ENCODE results near the gene PSME3.

DNA sequence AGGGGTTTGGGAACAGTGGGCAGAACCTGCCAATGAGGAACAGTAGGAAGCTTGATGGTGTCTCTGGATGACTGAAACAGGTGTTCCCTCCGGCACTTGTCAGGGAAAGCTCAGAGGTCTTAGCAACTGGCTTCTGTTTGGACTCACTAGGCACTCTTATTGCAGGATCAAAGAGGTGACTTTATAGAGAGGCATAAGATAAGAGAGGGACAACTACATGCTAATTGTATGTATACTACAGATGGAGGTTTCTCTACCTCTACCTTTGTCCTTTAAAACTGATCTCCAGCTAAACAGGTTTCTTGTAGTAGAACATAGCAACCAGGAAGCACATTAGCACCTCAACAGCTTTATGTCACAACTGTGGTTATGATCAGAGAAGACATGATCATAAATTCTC is 26.9 kb upstream of the PSME3 start:
- TF ChIP-seq POLR2AphosphoS5 (IDR thresholded peaks at IDR 0.05; ENCODE audit: low read depth, low read length) (no peak), SIN3A (IDR thresholded peaks at IDR 0.05; ENCODE audit: borderline replicate concordance, insufficient read depth, low read length) (no peak), TAF1 (IDR thresholded peaks at IDR 0.05; ENCODE audit: borderline replicate concordance, insufficient read depth, low read length) (no peak), FOXP2 (optimal IDR thresholded peaks at IDR 0.05; ENCODE audit: borderline replicate concordance, extremely low read depth, extremely low read length, insufficient read depth) (no peak)
- TF ChIP-seq, protein P1, sequence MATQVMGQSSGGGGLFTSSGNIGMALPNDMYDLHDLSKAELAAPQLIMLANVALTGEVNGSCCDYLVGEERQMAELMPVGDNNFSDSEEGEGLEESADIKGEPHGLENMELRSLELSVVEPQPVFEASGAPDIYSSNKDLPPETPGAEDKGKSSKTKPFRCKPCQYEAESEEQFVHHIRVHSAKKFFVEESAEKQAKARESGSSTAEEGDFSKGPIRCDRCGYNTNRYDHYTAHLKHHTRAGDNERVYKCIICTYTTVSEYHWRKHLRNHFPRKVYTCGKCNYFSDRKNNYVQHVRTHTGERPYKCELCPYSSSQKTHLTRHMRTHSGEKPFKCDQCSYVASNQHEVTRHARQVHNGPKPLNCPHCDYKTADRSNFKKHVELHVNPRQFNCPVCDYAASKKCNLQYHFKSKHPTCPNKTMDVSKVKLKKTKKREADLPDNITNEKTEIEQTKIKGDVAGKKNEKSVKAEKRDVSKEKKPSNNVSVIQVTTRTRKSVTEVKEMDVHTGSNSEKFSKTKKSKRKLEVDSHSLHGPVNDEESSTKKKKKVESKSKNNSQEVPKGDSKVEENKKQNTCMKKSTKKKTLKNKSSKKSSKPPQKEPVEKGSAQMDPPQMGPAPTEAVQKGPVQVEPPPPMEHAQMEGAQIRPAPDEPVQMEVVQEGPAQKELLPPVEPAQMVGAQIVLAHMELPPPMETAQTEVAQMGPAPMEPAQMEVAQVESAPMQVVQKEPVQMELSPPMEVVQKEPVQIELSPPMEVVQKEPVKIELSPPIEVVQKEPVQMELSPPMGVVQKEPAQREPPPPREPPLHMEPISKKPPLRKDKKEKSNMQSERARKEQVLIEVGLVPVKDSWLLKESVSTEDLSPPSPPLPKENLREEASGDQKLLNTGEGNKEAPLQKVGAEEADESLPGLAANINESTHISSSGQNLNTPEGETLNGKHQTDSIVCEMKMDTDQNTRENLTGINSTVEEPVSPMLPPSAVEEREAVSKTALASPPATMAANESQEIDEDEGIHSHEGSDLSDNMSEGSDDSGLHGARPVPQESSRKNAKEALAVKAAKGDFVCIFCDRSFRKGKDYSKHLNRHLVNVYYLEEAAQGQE (IDR thresholded peaks at IDR 0.05; ENCODE audit: insufficient read depth in 1 of 2, low read depth in 2 of 2, low read length in 2 of 2) = no peak
